Breast epithelium (tissue), 4 donors: Measurements from ENCODE around the gene PTPN11. TPM values are rescaled to one million over a fixed set of nuclear protein-coding genes. Genes with fewer than 3 reads are reported as not detected.
"Not testable (repeated sequence)": the region's sequence is repeated elsewhere in the genome, so short reads cannot be mapped to it uniquely, and the experiment has no call there.

Source experiments
- DNase-seq, 2 donors: peaks; one replicate each; pipeline ENCODE4 v3.0.0-alpha.2; 2019; ENCODE audit warnings: low spot score in 2 of 2
- H3K27ac ChIP-seq, 2 donors: fragments of 200-600 bp; sonication (generic) in 1 of 2; one replicate each; pipeline ENCODE4 v1.5.1; 2016 to 2019; ENCODE audit warnings: mild to moderate bottlenecking in 1 of 2
- H3K27me3 ChIP-seq, 2 donors: fragments of 200-600 bp; sonication (generic) in 1 of 2; one replicate each; pipeline versions ENCODE4 v1.5.1 to v1.6.0; 2017 to 2019; ENCODE audit warnings: control low read depth in 1 of 2, mild to moderate bottlenecking in 1 of 2
- H3K36me3 ChIP-seq: fragments of 200-600 bp; one replicate; pipeline ENCODE4 v1.5.1; 2019
- H3K4me1 ChIP-seq, 2 donors: fragments of 200-600 bp; sonication (generic); one replicate each; pipeline ENCODE4 v1.5.1; 2016 to 2019; ENCODE audit warnings: control low read depth in 1 of 2
- H3K4me3 ChIP-seq, 3 donors: fragments of 200-600 bp; sonication (generic); 1 replicate in 2 of 3; 2 replicates in 1 of 3; pipeline ENCODE4 v1.5.1; 2016 to 2019; ENCODE audit warnings: mild to moderate bottlenecking in 3 of 3, moderate library complexity in 2 of 3
- H3K9me3 ChIP-seq, 2 donors: fragments of 200-600 bp; sonication (generic) in 1 of 2; one replicate each; pipeline ENCODE4 v1.5.1; 2016 to 2019; ENCODE audit warnings: control low read depth in 1 of 2
- POLR2A ChIP-seq: fragments of 450-650 bp; IDR thresholded peaks from one replicate; pipeline ENCODE4 v1.6.1; 2016; ENCODE audit warnings: antibody characterized with exemption, mild to moderate bottlenecking, moderate library complexity
- POLR2AphosphoS5 ChIP-seq, 3 donors: sonication (generic); formaldehyde crosslinking; IDR thresholded peaks; one replicate each; pipeline ENCODE4 v1.6.1; 2017; ENCODE audit warnings: antibody characterized with exemption in 3 of 3
- intact Hi-C: fragments of 100-400 bp; cut with DNase I; formaldehyde crosslinking; loops from one replicate; pipeline ENCODE4 v1.15.1; 2023; ENCODE audit warnings: low total_unique reads
- total RNA-seq, 3 donors: library from RNA; depleted of rRNA; stranded (reverse); fragments of >200 nt; gene quantifications; one replicate each; pipeline ENCODE4 v1.1.0, GENCODE V29; 2016
- TF ChIP-seq, protein P1 (sequence below), 3 donors: fragments of 450-650 bp; IDR thresholded peaks; one replicate each; pipeline ENCODE4 v1.5.1; 2016 to 2017; ENCODE audit warnings: antibody characterized with exemption in 3 of 3, mild to moderate bottlenecking in 3 of 3, moderate library complexity in 3 of 3

PTPN11 gene
- total RNA-seq, 3 donors from 2014 or later = 73.8 to 288 (median 91.4) TPM

DNA sequence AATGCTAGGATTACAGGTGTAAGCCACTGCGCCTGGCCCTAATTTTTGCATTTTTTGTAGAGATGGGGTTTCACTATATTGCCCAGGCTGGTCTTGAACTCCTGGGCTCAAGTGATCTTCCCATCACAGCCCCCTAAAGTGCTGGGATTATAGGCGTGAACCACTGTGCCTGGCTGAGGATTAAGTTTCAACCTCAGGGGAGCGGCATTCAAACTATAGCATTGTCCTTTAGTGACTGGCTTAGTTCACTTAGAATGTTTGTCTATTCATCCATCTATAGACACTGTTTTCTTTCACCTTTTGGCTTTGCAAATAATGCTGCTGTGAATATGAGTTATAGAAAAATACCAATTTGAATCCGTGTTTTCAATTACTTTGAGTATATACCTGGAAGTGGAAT lies 25.2 kb downstream of the PTPN11 start:
- DNase-seq = no peak
- no peaks in the 10 kb centered on the region for H3K27me3 ChIP-seq
- H3K4me1 ChIP-seq = no peaks in the 10 kb centered on the region
- H3K27ac ChIP-seq = no peak overlapping the region
- intact Hi-C loops = no loop called here
- H3K4me3 ChIP-seq = no peak overlapping the region
- H3K9me3 ChIP-seq = no peaks in the 10 kb centered on the region
- TF ChIP-seq POLR2AphosphoS5 (IDR thresholded peaks at IDR 0.05) = no peak
- TF ChIP-seq, protein P1, sequence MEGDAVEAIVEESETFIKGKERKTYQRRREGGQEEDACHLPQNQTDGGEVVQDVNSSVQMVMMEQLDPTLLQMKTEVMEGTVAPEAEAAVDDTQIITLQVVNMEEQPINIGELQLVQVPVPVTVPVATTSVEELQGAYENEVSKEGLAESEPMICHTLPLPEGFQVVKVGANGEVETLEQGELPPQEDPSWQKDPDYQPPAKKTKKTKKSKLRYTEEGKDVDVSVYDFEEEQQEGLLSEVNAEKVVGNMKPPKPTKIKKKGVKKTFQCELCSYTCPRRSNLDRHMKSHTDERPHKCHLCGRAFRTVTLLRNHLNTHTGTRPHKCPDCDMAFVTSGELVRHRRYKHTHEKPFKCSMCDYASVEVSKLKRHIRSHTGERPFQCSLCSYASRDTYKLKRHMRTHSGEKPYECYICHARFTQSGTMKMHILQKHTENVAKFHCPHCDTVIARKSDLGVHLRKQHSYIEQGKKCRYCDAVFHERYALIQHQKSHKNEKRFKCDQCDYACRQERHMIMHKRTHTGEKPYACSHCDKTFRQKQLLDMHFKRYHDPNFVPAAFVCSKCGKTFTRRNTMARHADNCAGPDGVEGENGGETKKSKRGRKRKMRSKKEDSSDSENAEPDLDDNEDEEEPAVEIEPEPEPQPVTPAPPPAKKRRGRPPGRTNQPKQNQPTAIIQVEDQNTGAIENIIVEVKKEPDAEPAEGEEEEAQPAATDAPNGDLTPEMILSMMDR (IDR thresholded peaks at IDR 0.05) = no peak
- TF ChIP-seq POLR2A = no peak
- H3K36me3 ChIP-seq = no peaks in the 10 kb centered on the region

DNA sequence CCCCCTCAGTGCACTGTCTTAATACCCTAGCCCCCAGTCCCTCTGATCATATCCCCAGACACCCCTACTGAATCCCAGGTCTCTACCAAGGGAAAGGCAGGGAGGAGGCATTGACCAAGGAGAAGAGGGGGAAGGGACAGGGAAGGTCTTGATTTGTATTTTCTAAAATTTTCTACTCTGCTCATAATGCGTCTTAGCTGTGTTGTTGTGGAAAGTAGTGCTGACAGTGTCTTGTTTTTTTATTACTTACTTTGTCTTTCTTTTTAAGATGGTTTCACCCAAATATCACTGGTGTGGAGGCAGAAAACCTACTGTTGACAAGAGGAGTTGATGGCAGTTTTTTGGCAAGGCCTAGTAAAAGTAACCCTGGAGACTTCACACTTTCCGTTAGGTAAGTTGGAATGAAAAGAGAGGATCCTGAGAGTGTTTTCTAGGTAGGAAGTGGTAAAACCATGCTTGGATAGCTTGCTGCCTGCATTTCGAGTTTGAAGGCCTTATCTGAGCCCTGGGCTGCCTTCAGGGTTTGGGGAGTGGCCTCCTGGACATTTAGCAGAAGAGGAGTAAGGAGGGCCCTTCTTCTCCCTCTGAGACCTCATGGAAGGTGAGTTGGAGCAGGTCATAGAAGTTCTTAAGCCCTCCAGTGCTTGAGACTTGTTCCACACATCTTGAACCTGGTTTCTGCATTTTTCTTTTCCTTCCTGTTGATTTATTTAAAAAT lies 27.4 kb downstream of the PTPN11 start:
- intact Hi-C loops = no loop called here
- no peak overlapping the region for H3K27ac ChIP-seq
- no peak for TF ChIP-seq POLR2AphosphoS5 (IDR thresholded peaks at IDR 0.05)
- H3K36me3 ChIP-seq = no peaks in the 10 kb centered on the region
- no peak for DNase-seq
- no peak overlapping the region for H3K4me3 ChIP-seq
- no peaks in the 10 kb centered on the region for H3K9me3 ChIP-seq
- H3K27me3 ChIP-seq = no peaks in the 10 kb centered on the region
- no peaks in the 10 kb centered on the region for H3K4me1 ChIP-seq

- intact Hi-C loops = no loop called here
- Histone ChIP-seq H3K9me3 (no peaks in the 10 kb centered on the region), H3K27me3 (no peaks in the 10 kb centered on the region), H3K4me1 (no peaks in the 10 kb centered on the region), H3K36me3 (no peaks in the 10 kb centered on the region), H3K4me3 (no peak overlapping the region), H3K27ac (no peak overlapping the region)
- no peak for DNase-seq
- no peak for TF ChIP-seq POLR2AphosphoS5 (IDR thresholded peaks at IDR 0.05)
- no peak for TF ChIP-seq POLR2A
- TF ChIP-seq, protein P1 (IDR thresholded peaks at IDR 0.05) = no peak
Observed at GRCh38 chr12:112447106-112447505, 28.4 kb downstream of the PTPN11 start.

GRCh38 chr12:112448165-112448564 lies 29.4 kb downstream of the PTPN11 start:
- H3K27me3 ChIP-seq, intact Hi-C loops, DNase-seq, H3K27ac ChIP-seq, H3K36me3 ChIP-seq, H3K4me1 ChIP-seq, H3K4me3 ChIP-seq, H3K9me3 ChIP-seq: not testable (repeated sequence)

- DNase-seq = no peak
- TF ChIP-seq POLR2A = no peak
- TF ChIP-seq, protein P1 (IDR thresholded peaks at IDR 0.05) = no peak
- TF ChIP-seq POLR2AphosphoS5 (IDR thresholded peaks at IDR 0.05) = no peak
- Histone ChIP-seq H3K27me3 (no peaks in the 10 kb centered on the region), H3K27ac (no peak overlapping the region), H3K4me3 (no peak overlapping the region), H3K9me3 (no peaks in the 10 kb centered on the region), H3K4me1 (no peaks in the 10 kb centered on the region), H3K36me3 (no peaks in the 10 kb centered on the region)
- intact Hi-C loops = no loop called here
Observed at GRCh38 chr12:112450725-112451124, 32.0 kb downstream of the PTPN11 start.

DNA sequence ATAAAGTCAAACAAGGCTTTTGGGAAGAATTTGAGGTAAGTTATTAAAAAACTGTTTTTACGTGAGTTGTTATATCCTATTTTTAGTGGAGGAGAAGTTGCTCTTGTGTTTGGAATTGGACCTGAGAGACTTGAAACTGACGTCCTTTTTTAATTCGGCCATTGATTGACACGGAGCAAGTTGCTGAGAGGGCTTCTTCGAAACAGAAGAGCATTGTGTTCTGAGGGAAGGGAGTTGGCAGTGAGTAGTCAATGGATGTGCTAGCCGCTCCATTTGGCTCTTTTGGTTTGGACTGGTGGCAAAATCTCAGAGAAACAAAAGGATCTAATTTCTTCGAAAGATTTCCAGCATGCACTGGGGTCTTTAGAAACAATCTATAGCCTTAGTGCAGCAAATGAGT lies 37.3 kb downstream of the PTPN11 start:
- intact Hi-C loops = no loop called here
- no peaks in the 10 kb centered on the region for H3K9me3 ChIP-seq
- H3K4me1 ChIP-seq = no peaks in the 10 kb centered on the region
- no peaks in the 10 kb centered on the region for H3K36me3 ChIP-seq
- H3K27me3 ChIP-seq = no peaks in the 10 kb centered on the region
- TF ChIP-seq POLR2AphosphoS5 (IDR thresholded peaks at IDR 0.05) (no peak), POLR2A (no peak)
- TF ChIP-seq, protein P1 (IDR thresholded peaks at IDR 0.05) = no peak
- no peak overlapping the region for H3K27ac ChIP-seq
- DNase-seq = no peak
- H3K4me3 ChIP-seq = no peak overlapping the region

- H3K36me3 ChIP-seq, intact Hi-C loops, H3K27me3 ChIP-seq, DNase-seq, H3K9me3 ChIP-seq, H3K4me1 ChIP-seq, H3K27ac ChIP-seq, H3K4me3 ChIP-seq: not testable (repeated sequence)
Observed at GRCh38 chr12:112457142-112457541, 38.4 kb downstream of the PTPN11 start.
